ENCODE results near the gene SGIP1. TPM values are rescaled to one million over a fixed set of nuclear protein-coding genes. Genes with fewer than 3 reads are reported as not detected.

Gene SGIP1
- total RNA-seq, 2 donors from 2014 or later = 3.1 TPM; not detected in 1

GRCh38 chr1:66607458-66607857 lies 73.5 kb downstream of the SGIP1 start:
- Histone ChIP-seq H3K9me3 (no peaks in the 10 kb centered on the region), H3K27ac (no peak overlapping the region), H3K4me3 (no peak overlapping the region), H3K36me3 (replicated peaks in 1 of 2; ENCODE audit: insufficient read depth in 1 of 2, low read depth in 2 of 2) (no peaks in the 10 kb centered on the region), H3K4me1 (no peaks in the 10 kb centered on the region), H3K27me3 (no peaks in the 10 kb centered on the region)
- DNase-seq (no peak), ATAC-seq (no peak)
- no peak for TF ChIP-seq CTCF (IDR thresholded peaks at IDR 0.05)
- intact Hi-C loops (cut with DNase I) = no loop called here
- 79 to 82% methylated on average over 2 of the region's 2 CpGs for WGBS, 2 donors

- intact Hi-C loops (cut with DNase I) = no loop called here
- DNase-seq (no peak), ATAC-seq (no peak)
- Histone ChIP-seq H3K27ac (no peak overlapping the region), H3K27me3 (no peaks in the 10 kb centered on the region), H3K4me3 (no peak overlapping the region), H3K4me1 (no peaks in the 10 kb centered on the region), H3K9me3 (no peaks in the 10 kb centered on the region), H3K36me3 (replicated peaks in 1 of 2; ENCODE audit: insufficient read depth in 1 of 2, low read depth in 2 of 2) (no peaks in the 10 kb centered on the region)
- WGBS, 2 donors = 56 to 59% methylated on average over 4 of the region's 4 CpGs
- TF ChIP-seq POLR2A (IDR thresholded peaks at IDR 0.05) = no peak
- no peak for TF ChIP-seq CTCF (IDR thresholded peaks at IDR 0.05)
Observed at GRCh38 chr1:66613187-66613586, 79.2 kb downstream of the SGIP1 start.

- Histone ChIP-seq H3K4me3 (no peak overlapping the region), H3K4me1 (no peaks in the 10 kb centered on the region), H3K27ac (no peak overlapping the region), H3K9me3 (no peaks in the 10 kb centered on the region), H3K27me3 (no peaks in the 10 kb centered on the region), H3K36me3 (replicated peaks in 1 of 2; ENCODE audit: insufficient read depth in 1 of 2, low read depth in 2 of 2) (no peaks in the 10 kb centered on the region)
- DNase-seq = no peak
- WGBS, 2 donors = 79 to 80% methylated on average over 4 of the region's 4 CpGs
- intact Hi-C loops (cut with DNase I) = no loop called here
- no peak for TF ChIP-seq POLR2A (IDR thresholded peaks at IDR 0.05)
- no peak for TF ChIP-seq CTCF (IDR thresholded peaks at IDR 0.05)
- ATAC-seq = no peak
Observed at GRCh38 chr1:66617362-66618184, 83.6 kb downstream of the SGIP1 start.

- TF ChIP-seq CTCF (IDR thresholded peaks at IDR 0.05) (no peak), POLR2A (IDR thresholded peaks at IDR 0.05) (no peak)
- no peak overlapping the region for H3K4me3 ChIP-seq
- no peaks in the 10 kb centered on the region for H3K36me3 ChIP-seq (replicated peaks in 1 of 2; ENCODE audit: insufficient read depth in 1 of 2, low read depth in 2 of 2)
- H3K27me3 ChIP-seq = no peaks in the 10 kb centered on the region
- no peak overlapping the region for H3K27ac ChIP-seq
- ATAC-seq (no peak), DNase-seq (no peak)
- no peaks in the 10 kb centered on the region for H3K9me3 ChIP-seq
- H3K4me1 ChIP-seq = no peaks in the 10 kb centered on the region
- intact Hi-C loops (cut with DNase I) = no loop called here
Observed at GRCh38 chr1:66618390-66618789, 84.4 kb downstream of the SGIP1 start.

- intact Hi-C loops (cut with DNase I) = no loop called here
- Histone ChIP-seq H3K4me1 (no peaks in the 10 kb centered on the region), H3K27me3 (no peaks in the 10 kb centered on the region), H3K36me3 (replicated peaks in 1 of 2; ENCODE audit: insufficient read depth in 1 of 2, low read depth in 2 of 2) (no peaks in the 10 kb centered on the region), H3K4me3 (no peak overlapping the region), H3K27ac (no peak overlapping the region), H3K9me3 (no peaks in the 10 kb centered on the region)
- ATAC-seq (no peak), DNase-seq (no peak)
- 42 to 52% methylated on average over 1 of the region's 1 CpG for WGBS, 2 donors
- TF ChIP-seq CTCF (IDR thresholded peaks at IDR 0.05) (no peak), POLR2A (IDR thresholded peaks at IDR 0.05) (no peak)
Observed at GRCh38 chr1:66623812-66624211, 89.9 kb downstream of the SGIP1 start.
